Choroid plexus epithelial cell (primary cell): ENCODE results near the gene MIGA2.

Experiments
- DNase-seq: peaks from one replicate; pipeline ENCODE4 v3.0.0-alpha.2; 2010; ENCODE audit warnings: low read depth
- H3K4me3 ChIP-seq: 2 replicates; pipeline ENCODE4 v1.5.1; 2011; ENCODE audit warnings: low read depth, mild to moderate bottlenecking, control low read depth, low read length, moderate library complexity
- CTCF ChIP-seq: conservative IDR thresholded peaks from 2 replicates; pipeline ENCODE4 v1.5.1; 2011; ENCODE audit warnings: low read depth, mild to moderate bottlenecking, control low read depth, inconsistent platforms, low read length, moderate library complexity

MIGA2 gene

DNA sequence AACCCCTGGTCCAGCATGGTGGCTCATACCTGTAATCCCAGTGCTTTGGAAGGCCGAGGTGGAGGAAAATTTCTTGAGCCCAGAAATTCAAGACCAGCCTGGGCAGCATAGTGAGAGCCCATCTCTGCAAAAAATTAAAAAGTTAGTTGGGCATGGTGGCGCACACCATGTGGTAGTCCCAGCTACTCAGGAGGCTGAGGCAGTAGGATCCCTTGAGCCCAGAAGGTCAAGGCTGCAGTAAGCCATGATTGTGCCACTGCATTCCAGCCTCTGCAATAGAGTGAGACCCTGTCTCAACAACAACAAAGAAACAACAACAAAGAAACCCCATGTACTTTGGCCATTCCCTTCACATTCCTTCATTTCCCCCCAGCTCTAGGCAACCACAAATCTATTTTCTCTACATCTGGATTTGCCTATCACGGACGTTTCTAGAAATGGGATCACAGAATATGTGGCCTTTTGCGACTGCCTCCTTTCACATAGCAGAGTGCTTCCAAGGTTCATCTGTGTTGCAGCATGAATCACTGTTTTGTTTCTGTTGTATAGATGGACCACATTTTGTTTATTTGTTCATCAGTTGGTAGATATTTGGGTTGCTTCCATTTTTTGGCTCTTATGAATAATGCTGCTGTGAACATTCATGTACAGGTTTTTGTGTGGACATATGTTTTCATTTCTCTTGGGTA, 17.9 kb downstream of the MIGA2 start:
- peak; percentile 41 for DNase-seq
- no peak overlapping the region for H3K4me3 ChIP-seq
- no peak for TF ChIP-seq CTCF

- peak; percentile 44 for DNase-seq
- TF ChIP-seq CTCF: no peak
- no peak overlapping the region for H3K4me3 ChIP-seq
Measured at GRCh38 chr9:129058965-129059795, 22.8 kb downstream of the MIGA2 start.

GRCh38 chr9:129059796-129060785, 23.7 kb downstream of the MIGA2 start:
- DNase-seq: no peak
- no peak overlapping the region for H3K4me3 ChIP-seq
- no peak for TF ChIP-seq CTCF

GRCh38 chr9:129060991-129061390, 24.6 kb downstream of the MIGA2 start:
- TF ChIP-seq CTCF: no peak
- DNase-seq: no peak
- H3K4me3 ChIP-seq: no peak overlapping the region

DNA sequence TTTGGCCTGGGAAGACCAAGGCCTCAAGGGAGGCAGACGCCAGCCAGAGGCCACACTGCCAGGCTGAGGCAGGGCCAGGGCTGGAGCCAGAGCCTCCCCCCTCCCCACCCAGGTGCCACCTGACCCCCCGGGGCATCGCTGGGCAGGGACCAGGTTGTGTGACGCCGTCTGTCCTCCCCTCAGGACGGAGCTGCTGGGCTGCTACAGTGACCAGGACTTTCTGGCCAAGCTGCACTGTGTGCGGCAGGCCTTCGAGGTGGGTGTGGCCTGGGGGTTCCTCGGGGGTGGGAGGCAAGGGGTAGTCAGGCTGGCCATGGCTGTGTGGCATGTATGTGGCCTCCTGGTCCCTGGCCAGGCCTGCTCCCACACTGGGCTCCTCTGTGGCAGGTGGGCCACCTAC, 26.6 kb downstream of the MIGA2 start:
- DNase-seq: no peak
- no peak overlapping the region for H3K4me3 ChIP-seq
- no peak for TF ChIP-seq CTCF

DNA sequence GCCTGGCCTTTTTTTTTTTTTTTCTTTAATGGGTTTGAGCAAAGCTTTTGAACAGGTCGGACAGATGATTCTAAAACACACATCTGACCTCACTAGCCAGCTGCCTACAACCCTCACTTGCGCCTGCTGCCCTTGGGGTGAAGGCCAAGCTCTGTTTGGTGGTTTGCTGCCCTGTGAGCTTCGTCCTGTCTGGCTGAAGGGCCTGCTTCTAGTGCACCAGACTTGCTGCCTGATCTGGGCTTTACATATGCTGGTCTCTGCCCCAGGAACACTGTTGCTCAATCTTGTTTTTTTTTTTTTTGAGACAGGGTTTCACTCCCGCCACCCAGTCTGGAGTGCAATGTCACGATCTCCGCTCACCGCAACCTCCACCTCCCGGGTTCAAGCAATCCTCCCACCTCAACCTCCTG, 28.1 kb downstream of the MIGA2 start:
- no peak for TF ChIP-seq CTCF
- no peak overlapping the region for H3K4me3 ChIP-seq
- DNase-seq: no peak
